H9 (cell line): ENCODE measurements around the gene RNF220. TPM values are rescaled to one million over a fixed set of nuclear protein-coding genes. Genes with fewer than 3 reads are reported as not detected.

Experiments used
- DNase-seq: peaks from one replicate; pipeline ENCODE4 v3.0.0-alpha.2; 2017
- H2AFZ ChIP-seq: one replicate; pipeline ENCODE4 v1.6.1; 2013; ENCODE audit warnings: mild to moderate bottlenecking, low read length, control low read depth, moderate library complexity
- H2AK5ac ChIP-seq: 2 replicates; pipeline ENCODE4 v1.6.1; 2013; ENCODE audit warnings: low read length, control low read depth, mixed read lengths; ENCODE audit not compliant: insufficient read length
- H2BK120ac ChIP-seq: one replicate; pipeline ENCODE4 v1.6.1; 2013; ENCODE audit warnings: low read depth, mild to moderate bottlenecking, low read length, control low read depth, inconsistent platforms; ENCODE audit not compliant: poor library complexity, severe bottlenecking
- H2BK12ac ChIP-seq: 2 replicates; pipeline ENCODE4 v1.6.1; 2013; ENCODE audit warnings: low read length, control low read depth, mixed read lengths, low read depth; ENCODE audit not compliant: insufficient read length
- H2BK15ac ChIP-seq: 2 replicates; pipeline ENCODE4 v1.6.1; 2013; ENCODE audit warnings: low read depth, low read length, control low read depth
- H2BK20ac ChIP-seq: one replicate; pipeline ENCODE4 v1.6.1; 2013; ENCODE audit warnings: low read depth, mild to moderate bottlenecking, low read length, control low read depth, inconsistent platforms; ENCODE audit not compliant: poor library complexity, severe bottlenecking
- H2BK5ac ChIP-seq: 2 replicates; pipeline ENCODE4 v1.6.1; 2013; ENCODE audit warnings: low read length, control low read depth, mixed read lengths; ENCODE audit not compliant: insufficient read length
- H3K14ac ChIP-seq: 2 replicates; pipeline ENCODE4 v1.6.1; 2013; ENCODE audit warnings: low read length, control low read depth; ENCODE audit not compliant: insufficient read depth
- H3K18ac ChIP-seq: 2 replicates; pipeline ENCODE4 v1.6.1; 2013; ENCODE audit warnings: low read depth, mild to moderate bottlenecking, mixed read lengths, low read length, control low read depth; ENCODE audit not compliant: insufficient read length
- H3K23ac ChIP-seq: 2 replicates; pipeline ENCODE4 v1.6.1; 2013; ENCODE audit warnings: low read length, control low read depth, mixed read lengths, low read depth; ENCODE audit not compliant: insufficient read length
- H3K23me2 ChIP-seq: 2 replicates; pipeline ENCODE4 v1.6.1; 2013; ENCODE audit warnings: low read depth, mild to moderate bottlenecking, mixed read lengths, low read length, control low read depth; ENCODE audit not compliant: insufficient read length, poor library complexity, severe bottlenecking
- H3K27ac ChIP-seq: 2 replicates; pipeline ENCODE4 v1.5.1; 2013; ENCODE audit warnings: low read length, control low read depth, mixed read lengths, low read depth; ENCODE audit not compliant: insufficient read length
- H3K27me3 ChIP-seq: 2 replicates; pipeline ENCODE4 v1.6.1; 2013; ENCODE audit warnings: low read length, control low read depth, inconsistent platforms; ENCODE audit not compliant: insufficient read depth
- H3K4ac ChIP-seq: 2 replicates; pipeline ENCODE4 v1.6.1; 2013; ENCODE audit warnings: low read depth, mild to moderate bottlenecking, control low read depth, inconsistent platforms, low read length, moderate library complexity
- H3K4me1 ChIP-seq: 2 replicates; pipeline ENCODE4 v1.6.1; 2013; ENCODE audit warnings: low read length, control low read depth, inconsistent platforms; ENCODE audit not compliant: insufficient read depth
- H3K4me2 ChIP-seq: 2 replicates; pipeline ENCODE4 v1.6.1; 2013; ENCODE audit warnings: low read length, control low read depth, mixed read lengths; ENCODE audit not compliant: insufficient read length, insufficient read depth
- H3K56ac ChIP-seq: 2 replicates; pipeline ENCODE4 v1.6.1; 2013; ENCODE audit warnings: low read depth, mild to moderate bottlenecking, mixed read lengths, low read length, control low read depth; ENCODE audit not compliant: insufficient read length
- H3K79me1 ChIP-seq: 2 replicates; pipeline ENCODE4 v1.6.1; 2013; ENCODE audit warnings: low read depth, mild to moderate bottlenecking, moderate library complexity, low read length, control low read depth, inconsistent platforms; ENCODE audit not compliant: insufficient read depth, poor library complexity, severe bottlenecking
- H3K79me2 ChIP-seq: 2 replicates; pipeline ENCODE4 v1.6.1; 2013; ENCODE audit warnings: low read length, control low read depth, inconsistent platforms; ENCODE audit not compliant: insufficient read depth
- H3K9ac ChIP-seq: 2 replicates; pipeline ENCODE4 v1.6.1; 2013; ENCODE audit warnings: low read length, control low read depth, mixed read lengths; ENCODE audit not compliant: insufficient read length; ENCODE audit errors: extremely low read depth
- H3K9me3 ChIP-seq: one replicate; pipeline ENCODE4 v1.6.1; 2013; ENCODE audit warnings: low read depth, low read length, inconsistent platforms; ENCODE audit not compliant: control insufficient read depth
- H3T11ph ChIP-seq: one replicate; pipeline ENCODE4 v1.6.1; 2013; ENCODE audit warnings: mild to moderate bottlenecking, low read length, control low read depth, inconsistent platforms
- H4K20me1 ChIP-seq: one replicate; pipeline ENCODE4 v1.6.1; 2013; ENCODE audit not compliant: control insufficient read depth, insufficient read length, insufficient read depth
- H4K5ac ChIP-seq: 2 replicates; pipeline ENCODE4 v1.6.1; 2013; ENCODE audit warnings: low read depth, mild to moderate bottlenecking, mixed read lengths, low read length, control low read depth; ENCODE audit not compliant: insufficient read length
- H4K8ac ChIP-seq: replicated peaks from 2 replicates; pipeline ENCODE4 v1.6.1; 2013; ENCODE audit warnings: low read length, control low read depth, mixed read lengths, low read depth; ENCODE audit not compliant: insufficient read length
- H4K91ac ChIP-seq: 2 replicates; pipeline ENCODE4 v1.6.1; 2013; ENCODE audit warnings: low read depth, mild to moderate bottlenecking, moderate library complexity, mixed read lengths, low read length, control low read depth; ENCODE audit not compliant: insufficient read length
- H3K27ac Mint-ChIP-seq, 3 experiments: 2 replicates in 2 of 3; 3 replicates in 1 of 3; pipeline ENCODE4 v1.8.0; 2020 to 2021; ENCODE audit warnings: mixed read lengths in 3 of 3, mild to moderate bottlenecking in 1 of 3, moderate library complexity in 1 of 3
- H3K27me3 Mint-ChIP-seq: 2 replicates; pipeline ENCODE4 v1.8.0; 2021; ENCODE audit warnings: low read depth, mild to moderate bottlenecking, moderate library complexity, mixed read lengths
- H3K36me3 Mint-ChIP-seq, 3 experiments: 2 replicates in 2 of 3; 3 replicates in 1 of 3; pipeline ENCODE4 v1.8.0; 2020 to 2021; ENCODE audit warnings: low read depth in 3 of 3, mixed read lengths in 3 of 3; ENCODE audit not compliant: insufficient read depth in 1 of 3
- H3K4me1 Mint-ChIP-seq, 2 experiments: 2 replicates each; pipeline ENCODE4 v1.8.0; 2020; ENCODE audit warnings: mixed read lengths in 2 of 2
- H3K4me3 Mint-ChIP-seq, 2 experiments: 2 replicates in 1 of 2; 3 replicates in 1 of 2; pipeline ENCODE4 v1.8.0; 2020 to 2021; ENCODE audit warnings: mild to moderate bottlenecking in 2 of 2, mixed read lengths in 2 of 2, moderate library complexity in 1 of 2
- H3K9me3 Mint-ChIP-seq, 2 experiments: 2 replicates in 1 of 2; 3 replicates in 1 of 2; pipeline ENCODE4 v1.8.0; 2020; ENCODE audit warnings: mild to moderate bottlenecking in 2 of 2, mixed read lengths in 2 of 2, moderate library complexity in 1 of 2
- CTCF ChIP-seq: fragments of 200-600 bp; sonication (generic); conservative IDR thresholded peaks from 3 replicates; pipeline ENCODE4 v1.8.0; 2021; ENCODE audit warnings: antibody characterized with exemption, mild to moderate bottlenecking
- WGBS: extraction: QIAGEN DNeasy Blood & Tissue Kit; methylation state at CpG from one replicate; pipeline ENCODE4 v1.1.7; 2013; ENCODE audit warnings: missing lambda C conversion rate, low lambda C conversion rate, mixed read lengths; ENCODE audit not compliant: insufficient read length; ENCODE audit errors: extremely low coverage; 5-methylcytosine and 5-hydroxymethylcytosine counted together
- total RNA-seq: library from RNA; stranded (reverse); gene quantifications from 2 replicates; pipeline ENCODE4 v1.2.1, GENCODE V29; 2021

The RNF220 gene
- total RNA-seq, 1 experiment from 2014 or later: 109 TPM

- H3K27me3 Mint-ChIP-seq: peaks cover 35% of the 10 kb centered on the region
- H2BK12ac ChIP-seq: no peak overlapping the region
- no peak overlapping the region for H3K4me3 Mint-ChIP-seq
Measured at GRCh38 chr1:44571712-44572571, 166.9 kb downstream of the RNF220 start.

More at GRCh38 chr1:44571712-44572571, 166.9 kb downstream of the RNF220 start:
- no peak overlapping the region for H2BK15ac ChIP-seq
- no peak overlapping the region for H2AFZ ChIP-seq
- no peak overlapping the region for H4K91ac ChIP-seq
- H3K14ac ChIP-seq: no peak overlapping the region
- TF ChIP-seq CTCF: peak; percentile 69
- H2AK5ac ChIP-seq: no peak overlapping the region
- Mint-ChIP-seq H3K36me3 (peaks cover 0 to 2% (median 0%) of the 10 kb centered on the region in 3 experiments; a peak in 2 of 7 replicates), H3K4me1 (peaks cover 27 to 30% of the 10 kb centered on the region in 2 experiments), H3K9me3 (no peaks in the 10 kb centered on the region), H3K27ac (no peak overlapping the region)
- no peaks in the 10 kb centered on the region for H3K23me2 ChIP-seq
- no peak overlapping the region for H4K8ac ChIP-seq
- H3K18ac ChIP-seq: no peak overlapping the region
- WGBS: 100% methylated on average over 1 of the region's 5 CpGs
- H2BK120ac ChIP-seq: no peak overlapping the region
- H3K79me1 ChIP-seq: no peaks in the 10 kb centered on the region
- no peak overlapping the region for H3K56ac ChIP-seq
- peaks cover 9% of the 10 kb centered on the region; the same call in 1 of the 2 replicates for H3K4me1 ChIP-seq
- no peak overlapping the region for H3K9ac ChIP-seq
- no peak overlapping the region for H4K5ac ChIP-seq
- H2BK5ac ChIP-seq: no peak overlapping the region
- no peaks in the 10 kb centered on the region for H3K79me2 ChIP-seq
- no peak overlapping the region for H2BK20ac ChIP-seq
- DNase-seq: no peak
- no peak overlapping the region for H3K23ac ChIP-seq
- H3T11ph ChIP-seq: no peak overlapping the region
- H3K27ac ChIP-seq: no peak overlapping the region
- no peaks in the 10 kb centered on the region; the same call in 1 of the 2 replicates for H3K27me3 ChIP-seq
- no peak overlapping the region for H3K4ac ChIP-seq
- no peaks in the 10 kb centered on the region for H4K20me1 ChIP-seq
- H3K9me3 ChIP-seq: no peaks in the 10 kb centered on the region
- H3K4me2 ChIP-seq: no peak overlapping the region
